Cortex of kidney (tissue), 1 donor: ENCODE data around the gene PDIA6.

Experiments
- DNase-seq: peaks from one replicate; lab custom pipeline; 2025; lab: John Stamatoyannopoulos, UW

Gene PDIA6

GRCh38 chr2:10764096-10764785 lies 48.3 kb downstream of the PDIA6 start:
- DNase-seq = no peak

GRCh38 chr2:10763461-10763800 lies 49.2 kb downstream of the PDIA6 start:
- no peak for DNase-seq

- no peak for DNase-seq
Observed at GRCh38 chr2:10762651-10763460, 49.7 kb downstream of the PDIA6 start.

- no peak for DNase-seq
Observed at GRCh38 chr2:10761591-10761990, 51.0 kb downstream of the PDIA6 start.

- DNase-seq = no peak
Observed at GRCh38 chr2:10760794-10761504, 51.6 kb downstream of the PDIA6 start.

GRCh38 chr2:10759151-10759714 lies 53.4 kb downstream of the PDIA6 start:
- no peak for DNase-seq

GRCh38 chr2:10757814-10758286 lies 54.7 kb downstream of the PDIA6 start:
- no peak for DNase-seq

- no peak for DNase-seq
Observed at GRCh38 chr2:10755621-10756020, 57.0 kb downstream of the PDIA6 start.

GRCh38 chr2:10753876-10754275 lies 58.7 kb downstream of the PDIA6 start:
- DNase-seq = no peak

- no peak for DNase-seq
Observed at GRCh38 chr2:10753156-10753555, 59.4 kb downstream of the PDIA6 start.

- no peak for DNase-seq
Observed at GRCh38 chr2:10752236-10752635, 60.3 kb downstream of the PDIA6 start.

GRCh38 chr2:10750610-10751009 lies 62.0 kb downstream of the PDIA6 start:
- DNase-seq = no peak

GRCh38 chr2:10742666-10743065 lies 69.9 kb downstream of the PDIA6 start:
- DNase-seq = no peak

- DNase-seq = no peak
Observed at GRCh38 chr2:10741139-10741538, 71.4 kb downstream of the PDIA6 start.

- DNase-seq = no peak
Observed at GRCh38 chr2:10740226-10740625, 72.4 kb downstream of the PDIA6 start.

GRCh38 chr2:10738192-10738591 lies 74.4 kb downstream of the PDIA6 start:
- no peak for DNase-seq

- DNase-seq = no peak
Observed at GRCh38 chr2:10733980-10734379, 78.6 kb downstream of the PDIA6 start.

- DNase-seq = no peak
Observed at GRCh38 chr2:10733566-10733925, 79.0 kb downstream of the PDIA6 start.
